H1 (cell line): Measurements from ENCODE around the gene GFPT1. TPM values are rescaled to one million over a fixed set of nuclear protein-coding genes. Genes with fewer than 3 reads are reported as not detected.

Experiments
- CTCF ChIA-PET: fragments of 300-600 bp; sonication (Branson Sonifier 250); formaldehyde crosslinking; loops from one replicate; lab custom pipeline; 2021; ENCODE audit not compliant: partially characterized antibody; lab: Charles Lee
- POLR2A ChIA-PET: fragments of 300-600 bp; sonication (Branson Sonifier 250); formaldehyde crosslinking; loops from one replicate; lab custom pipeline; 2021; ENCODE audit warnings: inconsistent platforms; ENCODE audit not compliant: partially characterized antibody; lab: Charles Lee
- DNase-seq, 2 experiments: peaks; one replicate each; pipeline versions ENCODE4 v3.0.0 to v3.0.0-alpha.2; 2010 to 2022; ENCODE audit warnings: low spot score in 2 of 2, low read depth in 1 of 2, mixed read lengths in 1 of 2
- FAIRE-seq: peaks from 2 replicates; lab custom pipeline; 2011; peaks lifted over from hg19 to GRCh38; lab: Jason Lieb, UNC
- H2AFZ ChIP-seq: 2 replicates; pipeline ENCODE4 v1.8.1; 2012; ENCODE audit warnings: low read length, inconsistent platforms
- H2AK5ac ChIP-seq: 2 replicates; pipeline ENCODE4 v1.6.1; 2013; ENCODE audit warnings: low read depth, low read length
- H2BK120ac ChIP-seq: replicated peaks from 2 replicates; pipeline ENCODE3; 2013; ENCODE audit warnings: low read depth, low read length, inconsistent platforms
- H2BK12ac ChIP-seq: 2 replicates; pipeline ENCODE4 v1.6.1; 2013; ENCODE audit warnings: low read depth, low read length
- H2BK15ac ChIP-seq: 2 replicates; pipeline ENCODE4 v1.6.1; 2013; ENCODE audit warnings: low read length
- H2BK20ac ChIP-seq: 2 replicates; pipeline ENCODE4 v1.6.1; 2013; ENCODE audit warnings: low read length
- H2BK5ac ChIP-seq: 2 replicates; pipeline ENCODE4 v1.6.1; 2013; ENCODE audit warnings: low read depth, low read length
- H3K14ac ChIP-seq: 2 replicates; pipeline ENCODE4 v1.6.1; 2013; ENCODE audit warnings: inconsistent platforms; ENCODE audit not compliant: insufficient read length
- H3K18ac ChIP-seq: 2 replicates; pipeline ENCODE4 v1.6.1; 2013; ENCODE audit warnings: low read length; ENCODE audit errors: extremely low read depth
- H3K23ac ChIP-seq: 2 replicates; pipeline ENCODE4 v1.6.1; 2013; ENCODE audit warnings: inconsistent platforms; ENCODE audit not compliant: insufficient read length
- H3K23me2 ChIP-seq: 2 replicates; pipeline ENCODE4 v1.6.1; 2013; ENCODE audit warnings: low read depth, low read length
- H3K27ac ChIP-seq: 2 replicates; pipeline ENCODE4 v1.6.1; 2011; ENCODE audit warnings: low read depth, low read length, inconsistent platforms
- H3K27me3 ChIP-seq, 4 experiments: replicated peaks in 1 of 4; 1 replicate in 1 of 4; 2 replicates in 3 of 4; pipeline versions ENCODE4 v1.6.1 to v1.8.1; 2011 to 2013; ENCODE audit warnings: low read length in 3 of 4, mild to moderate bottlenecking in 3 of 4, inconsistent platforms in 2 of 4, mixed read lengths in 2 of 4, moderate library complexity in 1 of 4; ENCODE audit not compliant: control insufficient read depth in 3 of 4, insufficient read depth in 3 of 4; ENCODE audit errors: extremely low read depth in 1 of 4
- H3K36me3 ChIP-seq, 4 experiments: 2 replicates each; pipeline versions ENCODE4 v1.6.1 to v1.8.1; 2011 to 2013; ENCODE audit warnings: mild to moderate bottlenecking in 4 of 4, low read length in 3 of 4, moderate library complexity in 2 of 4, control low read depth in 1 of 4, inconsistent platforms in 1 of 4; ENCODE audit not compliant: insufficient read depth in 4 of 4, control insufficient read depth in 2 of 4
- H3K4ac ChIP-seq: replicated peaks from 2 replicates; pipeline ENCODE3; 2013; ENCODE audit warnings: low read length, low read depth, mixed read lengths, inconsistent platforms; ENCODE audit not compliant: insufficient read length
- H3K4me1 ChIP-seq, 4 experiments: replicated peaks in 1 of 4; 1 replicate in 1 of 4; 2 replicates in 3 of 4; pipeline versions ENCODE4 v1.6.1 to v1.8.1; 2011 to 2013; ENCODE audit warnings: low read length in 3 of 4, inconsistent platforms in 2 of 4, mixed read lengths in 1 of 4; ENCODE audit not compliant: insufficient read depth in 4 of 4, control insufficient read depth in 3 of 4
- H3K4me2 ChIP-seq, 2 experiments: 2 replicates each; pipeline versions ENCODE4 v1.6.1 to v1.8.1; 2011 to 2013; ENCODE audit warnings: low read depth in 2 of 2, low read length in 2 of 2, control low read depth in 1 of 2, inconsistent platforms in 1 of 2, mild to moderate bottlenecking in 1 of 2; ENCODE audit not compliant: insufficient read depth in 1 of 2
- H3K4me3 ChIP-seq, 4 experiments: fragments of 200-600, 300-600 bp in 1 of 4; sonication (generic), shearing (Covaris generic), sonication (Bioruptor Twin) in 1 of 4; 2 replicates each; pipeline versions ENCODE4 v1.5.1 to v1.8.1; 2011 to 2016; ENCODE audit warnings: low read length in 4 of 4, low read depth in 3 of 4, control low read depth in 2 of 4, inconsistent platforms in 2 of 4, mild to moderate bottlenecking in 2 of 4, mixed read lengths in 1 of 4, moderate library complexity in 1 of 4; ENCODE audit not compliant: insufficient read depth in 2 of 4; ENCODE audit errors: extremely low read depth in 1 of 4
- H3K56ac ChIP-seq: replicated peaks from 2 replicates; pipeline ENCODE3; 2013; ENCODE audit warnings: low read depth, mild to moderate bottlenecking, mixed read lengths, low read length, inconsistent platforms; ENCODE audit not compliant: insufficient read length
- H3K79me1 ChIP-seq: 2 replicates; pipeline ENCODE4 v1.6.1; 2013; ENCODE audit warnings: low read depth, low read length, control low read depth
- H3K79me2 ChIP-seq, 2 experiments: 2 replicates each; pipeline versions ENCODE4 v1.6.1 to v1.8.1; 2012 to 2013; ENCODE audit warnings: low read length in 2 of 2, mild to moderate bottlenecking in 2 of 2, inconsistent platforms in 1 of 2; ENCODE audit not compliant: insufficient read depth in 2 of 2, control insufficient read depth in 1 of 2
- H3K9ac ChIP-seq, 4 experiments: replicated peaks in 1 of 4; 1 replicate in 1 of 4; 2 replicates in 3 of 4; pipeline versions ENCODE4 v1.6.1 to v1.8.1; 2011 to 2013; ENCODE audit warnings: low read depth in 3 of 4, low read length in 3 of 4, control low read depth in 2 of 4, mild to moderate bottlenecking in 2 of 4, moderate library complexity in 2 of 4, inconsistent platforms in 1 of 4; ENCODE audit errors: extremely low read depth in 1 of 4
- H3K9me3 ChIP-seq, 2 experiments: 2 replicates each; pipeline versions ENCODE4 v1.6.1 to v1.8.1; 2012 to 2013; ENCODE audit warnings: mild to moderate bottlenecking in 2 of 2, moderate library complexity in 2 of 2, control low read depth in 1 of 2, inconsistent platforms in 1 of 2, low read depth in 1 of 2, low read length in 1 of 2, mixed read lengths in 1 of 2; ENCODE audit not compliant: insufficient read depth in 2 of 2
- H4K20me1 ChIP-seq, 2 experiments: replicated peaks in 1 of 2; 2 replicates each; pipeline versions ENCODE3 to v1.8.1; 2011 to 2013; ENCODE audit warnings: inconsistent platforms in 2 of 2, low read length in 2 of 2, mild to moderate bottlenecking in 1 of 2; ENCODE audit not compliant: insufficient read depth in 2 of 2, control insufficient read depth in 1 of 2
- H4K5ac ChIP-seq: 2 replicates; pipeline ENCODE4 v1.6.1; 2013; ENCODE audit warnings: low read length, low read depth, mixed read lengths, inconsistent platforms; ENCODE audit not compliant: insufficient read length
- H4K8ac ChIP-seq: 2 replicates; pipeline ENCODE4 v1.8.0; 2013; ENCODE audit warnings: mild to moderate bottlenecking, moderate library complexity, low read length, inconsistent platforms; ENCODE audit not compliant: insufficient read depth; ENCODE audit errors: extremely low read depth
- H4K91ac ChIP-seq: replicated peaks from 2 replicates; pipeline ENCODE3; 2013; ENCODE audit warnings: low read length, mixed read lengths, inconsistent platforms; ENCODE audit not compliant: insufficient read length
- BCL11A ChIP-seq, 2 experiments: IDR thresholded peaks; one replicate each; pipeline ENCODE4 v1.6.1; 2011; ENCODE audit warnings: low read depth in 2 of 2, low read length in 2 of 2, mild to moderate bottlenecking in 2 of 2
- CBX5 ChIP-seq: fragments of 300-800, 300-1000 bp; sonication (generic); IDR thresholded peaks from 2 replicates; pipeline ENCODE4 v1.7.1; 2016; ENCODE audit warnings: antibody characterized with exemption, low read length, low read depth
- POU5F1 ChIP-seq: IDR thresholded peaks from 2 replicates; pipeline ENCODE4 v1.6.1; 2011; ENCODE audit warnings: low read depth, mild to moderate bottlenecking, low read length, moderate library complexity
- polyA plus RNA-seq, 7 experiments: library from polyadenylated mRNA; depleted of rRNA in 3 of 7; stranded (reverse) in 5 of 7; unstranded in 2 of 7; fragments of >200 nt in 5 of 7; fragments of 200-250 nt in 2 of 7; gene quantifications; 1 replicate in 5 of 7; 2 replicates in 1 of 7; 4 replicates in 1 of 7; pipeline versions ENCODE4 v1.2.1 to v1.2.3, GENCODE V29; 2011 to 2013; ENCODE audit warnings: missing spikeins in 2 of 7, mixed read lengths in 2 of 7
- total RNA-seq: library from RNA; stranded (reverse); fragmentation: NEBNext Ultra II Directional; extraction: Animal tissue kit (Norgen Biotek cat#: 25700); gene quantifications from 2 replicates; pipeline ENCODE4 v1.2.1, GENCODE V29; 2021
- TF ChIP-seq, protein P1 (sequence below): IDR thresholded peaks from 2 replicates; pipeline ENCODE4 v1.6.1; 2012; ENCODE audit warnings: inconsistent platforms
- TF ChIP-seq, protein P2 (sequence below): IDR thresholded peaks from 2 replicates; pipeline ENCODE4 v1.6.1; 2011; ENCODE audit warnings: low read length, improper control_type of control experiment

GFPT1 gene
- total and polyA plus RNA-seq, 2 of the 8 experiments (the other 6 are each of a cell fraction or from before 2014, with no cell fraction given) = 13.3 to 76.2 TPM

DNA sequence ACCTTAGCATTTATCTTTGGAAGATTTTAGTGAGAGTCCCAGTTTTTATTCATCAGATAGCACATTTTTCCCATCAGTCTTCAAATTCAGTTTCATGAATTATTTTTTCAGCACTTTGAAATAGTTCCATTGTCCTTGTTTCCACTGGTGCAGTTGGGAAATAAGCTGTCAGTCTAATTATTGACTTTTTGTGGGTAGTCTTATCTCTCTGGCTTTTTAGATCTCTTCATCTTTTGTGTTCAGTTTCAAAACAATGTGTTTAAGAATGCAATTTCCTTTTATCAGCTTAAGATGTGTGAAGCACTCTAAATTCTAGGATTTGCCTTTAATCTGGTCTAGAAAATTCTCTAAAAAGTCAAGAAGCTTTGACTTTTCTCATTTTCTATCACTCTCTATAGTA, 70.5 kb downstream of the GFPT1 start:
- Histone ChIP-seq H4K8ac (no peak overlapping the region), H2BK12ac (no peak overlapping the region), H2BK5ac (no peak overlapping the region), H4K91ac (no peak overlapping the region), H2BK15ac (no peak overlapping the region), H3K14ac (no peak overlapping the region), H3K27ac (no peak overlapping the region), H3K27me3 (no peaks in the 10 kb centered on the region), H3K23ac (no peak overlapping the region), H3K9ac (no peak overlapping the region), H3K4ac (no peak overlapping the region), H3K23me2 (0 out of 2 replicates have a peak, but pooled peaks cover 1% of the 10 kb centered on the region), H3K56ac (no peak overlapping the region), H3K9me3 (peaks cover 0 to 4% of the 10 kb centered on the region in 2 experiments; a peak in 2 of 4 replicates), H4K5ac (no peak overlapping the region), H3K79me2 (no peaks in the 10 kb centered on the region), H3K4me3 (no peak overlapping the region), H2BK20ac (no peak overlapping the region), H3K18ac (no peak overlapping the region), H3K79me1 (no peaks in the 10 kb centered on the region), H4K20me1 (no peaks in the 10 kb centered on the region), H2AK5ac (no peak overlapping the region), H3K4me1 (no peaks in the 10 kb centered on the region), H2AFZ (no peak overlapping the region), H2BK120ac (no peak overlapping the region), H3K36me3 (peaks cover 0 to 4% (median 1%) of the 10 kb centered on the region in 4 experiments; a peak in 1 of 8 replicates), H3K4me2 (no peak overlapping the region)
- TF ChIP-seq, protein P1, sequence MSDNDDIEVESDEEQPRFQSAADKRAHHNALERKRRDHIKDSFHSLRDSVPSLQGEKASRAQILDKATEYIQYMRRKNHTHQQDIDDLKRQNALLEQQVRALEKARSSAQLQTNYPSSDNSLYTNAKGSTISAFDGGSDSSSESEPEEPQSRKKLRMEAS = no peak
- TF ChIP-seq, protein P2, sequence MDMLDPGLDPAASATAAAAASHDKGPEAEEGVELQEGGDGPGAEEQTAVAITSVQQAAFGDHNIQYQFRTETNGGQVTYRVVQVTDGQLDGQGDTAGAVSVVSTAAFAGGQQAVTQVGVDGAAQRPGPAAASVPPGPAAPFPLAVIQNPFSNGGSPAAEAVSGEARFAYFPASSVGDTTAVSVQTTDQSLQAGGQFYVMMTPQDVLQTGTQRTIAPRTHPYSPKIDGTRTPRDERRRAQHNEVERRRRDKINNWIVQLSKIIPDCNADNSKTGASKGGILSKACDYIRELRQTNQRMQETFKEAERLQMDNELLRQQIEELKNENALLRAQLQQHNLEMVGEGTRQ = no peak
- TF ChIP-seq POU5F1 (no peak), BCL11A (IDR thresholded peaks at IDR 0.05; ENCODE audit: low read depth in 2 of 2, low read length in 2 of 2) (no peak), CBX5 (no peak)
- no peak for FAIRE-seq
- no peak for DNase-seq
- CTCF ChIA-PET = interaction anchor here (6.2 kb wide), 1 partner anchor 10 kb away, joined by 37 read pairs; no protein-coding TSS in a partner anchor
- POLR2A ChIA-PET = interaction anchor here (1.9 kb wide), 1 partner anchor 10 kb away, joined by 4 read pairs; no protein-coding TSS in a partner anchor
